Uterus (tissue), 4 donors: ENCODE measurements around the gene WDR3. TPM values are rescaled to one million over a fixed set of nuclear protein-coding genes. Genes with fewer than 3 reads are reported as not detected.

Source experiments
- DNase-seq, 2 donors: peaks; one replicate each; pipeline ENCODE4 v3.0.0-alpha.2; 2019 to 2020
- H3K27ac ChIP-seq, 2 donors: fragments of 200-600 bp; sonication (generic); 1 replicate in 1 of 2; 2 replicates in 1 of 2; pipeline ENCODE4 v1.5.1; 2016 to 2018
- H3K27me3 ChIP-seq, 2 donors: fragments of 200-600 bp; sonication (generic); one replicate each; pipeline ENCODE4 v1.5.1; 2018 to 2019; ENCODE audit warnings: control low read depth in 1 of 2
- H3K36me3 ChIP-seq, 2 donors: fragments of 200-600 bp; sonication (generic); one replicate each; pipeline ENCODE4 v1.5.1; 2019; ENCODE audit warnings: control low read depth in 1 of 2
- H3K4me1 ChIP-seq, 2 donors: fragments of 200-600 bp; sonication (generic); one replicate each; pipeline ENCODE4 v1.5.1; 2018 to 2019; ENCODE audit warnings: control low read depth in 1 of 2
- H3K4me3 ChIP-seq, 2 donors: fragments of 200-600 bp; sonication (generic); 1 replicate in 1 of 2; 2 replicates in 1 of 2; pipeline ENCODE4 v1.5.1; 2018 to 2019; ENCODE audit warnings: mild to moderate bottlenecking in 1 of 2
- H3K9me3 ChIP-seq, 2 donors: fragments of 200-600 bp; sonication (generic); one replicate each; pipeline ENCODE4 v1.5.1; 2019; ENCODE audit warnings: control low read depth in 1 of 2
- POLR2A ChIP-seq, 2 donors: fragments of 450-650 bp; IDR thresholded peaks; one replicate each; pipeline ENCODE4 v1.6.1; 2016; ENCODE audit warnings: antibody characterized with exemption in 2 of 2, mild to moderate bottlenecking in 1 of 2, moderate library complexity in 1 of 2
- intact Hi-C: fragments of 100-400 bp; cut with DNase I; formaldehyde crosslinking; loops from one replicate; pipeline ENCODE4 v1.15.1; 2023; ENCODE audit warnings: low total_unique reads
- total RNA-seq, 4 donors: library from RNA; depleted of rRNA in 3 of 4; stranded (reverse); fragments of >200 nt in 3 of 4; gene quantifications; one replicate each; pipeline versions ENCODE4 v1.1.0 to v1.2.4, GENCODE V29; 2014 to 2023
- TF ChIP-seq, protein P1 (sequence below), 4 experiments: fragments of 200-600 bp in 2 of 4; fragments of 450-650 bp in 2 of 4; sonication (generic) in 2 of 4; IDR thresholded peaks; one replicate each; pipeline ENCODE4 v1.5.1; 2016 to 2019; ENCODE audit warnings: antibody characterized with exemption in 4 of 4, mild to moderate bottlenecking in 2 of 4, moderate library complexity in 1 of 4
- donor health status: DM: yes; HTN: yes; CAD: no.

WDR3 gene
- total RNA-seq = 10 to 100 TPM in 2 of 4 donors, 1 to 10 TPM in 2; 1.8 to 40.9 (median 15.0) TPM

DNA sequence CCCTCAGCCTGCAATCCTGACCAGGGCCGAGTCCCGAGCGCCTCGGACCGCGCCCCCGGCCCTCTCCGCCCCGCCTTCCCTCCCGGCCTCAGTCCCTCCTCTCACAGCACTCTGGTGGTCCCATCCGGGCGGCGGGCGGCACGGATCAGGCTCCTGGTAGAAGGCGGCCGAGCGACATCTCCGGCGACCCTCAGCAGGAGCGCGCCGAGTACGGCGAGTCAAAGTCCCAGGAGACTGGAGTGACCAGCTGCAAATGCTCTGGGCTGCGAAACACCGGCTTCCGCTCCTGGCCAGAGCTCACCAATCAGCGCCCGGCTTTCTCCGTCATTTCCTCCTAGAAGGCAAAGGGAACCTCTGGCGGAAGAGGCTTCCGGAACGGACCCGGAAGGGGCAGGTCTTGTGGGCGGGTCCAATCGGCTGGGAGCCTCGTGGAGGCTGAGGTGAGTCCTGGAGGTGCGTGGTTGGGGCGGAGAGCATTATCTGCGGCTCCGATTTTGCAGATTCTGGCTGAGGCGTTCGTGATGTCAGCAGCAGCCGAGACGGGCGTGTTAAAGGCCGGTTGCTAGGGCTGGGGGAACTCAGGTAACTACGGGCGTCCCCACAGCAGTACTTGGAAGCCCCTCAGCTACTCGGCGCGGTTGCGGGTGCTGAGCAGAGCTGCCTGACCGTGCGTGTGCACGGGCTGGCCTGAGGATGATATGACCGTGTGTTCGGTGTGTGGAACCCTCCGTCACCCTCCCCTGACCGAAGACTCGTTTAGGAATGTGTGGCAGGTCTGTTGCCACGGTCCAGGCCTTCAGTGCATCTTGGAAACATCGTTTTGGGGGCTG lies at the start of gene WDR3, which contains the start of gene GDAP2:
WDR3 (plus strand) TSS at position 397 of the 830 bp plus-strand sequence. CDS start 3,581 bp downstream, outside the sequence.
GDAP2 (minus strand) TSS at position 279 of the 830 bp plus-strand sequence. CDS start 9,264 bp downstream, outside the sequence.
- TF ChIP-seq POLR2A (IDR thresholded peaks at IDR 0.05) = peak; percentile 5 to 45
- TF ChIP-seq, protein P1, sequence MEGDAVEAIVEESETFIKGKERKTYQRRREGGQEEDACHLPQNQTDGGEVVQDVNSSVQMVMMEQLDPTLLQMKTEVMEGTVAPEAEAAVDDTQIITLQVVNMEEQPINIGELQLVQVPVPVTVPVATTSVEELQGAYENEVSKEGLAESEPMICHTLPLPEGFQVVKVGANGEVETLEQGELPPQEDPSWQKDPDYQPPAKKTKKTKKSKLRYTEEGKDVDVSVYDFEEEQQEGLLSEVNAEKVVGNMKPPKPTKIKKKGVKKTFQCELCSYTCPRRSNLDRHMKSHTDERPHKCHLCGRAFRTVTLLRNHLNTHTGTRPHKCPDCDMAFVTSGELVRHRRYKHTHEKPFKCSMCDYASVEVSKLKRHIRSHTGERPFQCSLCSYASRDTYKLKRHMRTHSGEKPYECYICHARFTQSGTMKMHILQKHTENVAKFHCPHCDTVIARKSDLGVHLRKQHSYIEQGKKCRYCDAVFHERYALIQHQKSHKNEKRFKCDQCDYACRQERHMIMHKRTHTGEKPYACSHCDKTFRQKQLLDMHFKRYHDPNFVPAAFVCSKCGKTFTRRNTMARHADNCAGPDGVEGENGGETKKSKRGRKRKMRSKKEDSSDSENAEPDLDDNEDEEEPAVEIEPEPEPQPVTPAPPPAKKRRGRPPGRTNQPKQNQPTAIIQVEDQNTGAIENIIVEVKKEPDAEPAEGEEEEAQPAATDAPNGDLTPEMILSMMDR (IDR thresholded peaks at IDR 0.05) = no peak
- Histone ChIP-seq H3K4me1 (peaks cover 0 to 8% of the 10 kb centered on the region in 2 donors), H3K27me3 (no peaks in the 10 kb centered on the region), H3K9me3 (no peaks in the 10 kb centered on the region), H3K27ac (peak within 1 kb of the TSS; percentile 69 to 77), H3K4me3 (peak within 1 kb of the TSS; percentile 70 to 82), H3K36me3 (no peaks in the 10 kb centered on the region)
- intact Hi-C loops = no loop called here
- DNase-seq = peak; percentile 93 to 95

DNA sequence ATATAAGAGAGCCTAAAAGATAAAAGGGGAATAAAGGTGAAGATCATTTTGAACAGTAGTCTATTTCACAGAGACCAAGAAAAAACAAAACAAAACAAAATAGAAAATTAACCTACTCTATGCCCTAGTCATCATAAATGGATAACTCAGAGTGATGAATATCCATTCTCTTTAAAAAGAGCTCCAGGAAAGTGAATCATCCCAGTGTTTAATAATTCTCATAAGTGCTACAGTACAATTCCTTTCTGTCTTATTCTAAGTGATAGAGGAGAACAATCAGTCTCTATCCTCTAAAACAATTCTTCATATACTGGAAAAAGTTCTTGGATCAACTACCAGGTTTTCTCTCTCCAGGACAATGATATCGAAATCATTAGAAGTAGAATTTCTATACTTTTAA lies 45.9 kb upstream of the WDR3 start:
- Histone ChIP-seq H3K4me3 (no peak overlapping the region), H3K27ac (no peak overlapping the region), H3K27me3 (no peaks in the 10 kb centered on the region), H3K9me3 (no peaks in the 10 kb centered on the region), H3K36me3 (no peaks in the 10 kb centered on the region), H3K4me1 (no peaks in the 10 kb centered on the region)
- TF ChIP-seq POLR2A (IDR thresholded peaks at IDR 0.05) = no peak
- TF ChIP-seq, protein P1 (IDR thresholded peaks at IDR 0.05) = no peak
- no peak for DNase-seq
- intact Hi-C loops = no loop called here

DNA sequence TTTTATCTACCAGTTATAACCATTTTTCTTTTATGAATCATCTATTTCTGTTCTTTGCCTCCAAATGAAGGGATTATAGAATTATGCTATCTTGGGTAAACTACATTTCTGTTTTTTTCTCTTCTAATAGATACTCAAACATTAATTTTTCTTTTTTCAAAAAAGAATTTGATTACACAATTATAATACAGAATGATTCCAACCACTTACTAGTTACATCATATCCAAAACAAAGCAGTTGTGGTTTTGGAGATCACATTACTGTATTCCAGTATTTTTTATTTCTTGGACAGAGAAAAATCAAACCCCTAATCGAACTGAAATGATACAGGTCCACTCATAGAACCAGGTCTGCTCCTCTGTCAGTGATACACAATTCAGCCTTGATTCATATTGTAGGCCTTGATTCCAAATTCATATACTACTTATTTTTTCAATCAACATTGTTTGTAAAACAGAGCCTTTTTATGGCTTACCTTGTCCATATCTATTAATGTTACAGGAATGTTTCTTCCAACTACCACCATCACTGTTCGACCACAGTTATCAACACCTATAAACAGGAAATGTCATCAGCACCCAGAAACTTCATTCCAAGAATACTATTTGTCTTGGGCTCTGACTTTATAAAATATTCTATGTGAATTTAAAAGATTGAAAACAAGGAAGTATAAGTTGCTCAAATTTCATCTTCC lies 43.3 kb upstream of the WDR3 start:
- no peak for TF ChIP-seq POLR2A (IDR thresholded peaks at IDR 0.05)
- TF ChIP-seq, protein P1 (IDR thresholded peaks at IDR 0.05) = no peak
- DNase-seq = no peak
- H3K4me1 ChIP-seq = no peaks in the 10 kb centered on the region
- intact Hi-C loops = no loop called here
- no peak overlapping the region for H3K4me3 ChIP-seq
- no peak overlapping the region for H3K27ac ChIP-seq
- H3K9me3 ChIP-seq = no peaks in the 10 kb centered on the region
- no peaks in the 10 kb centered on the region for H3K27me3 ChIP-seq
- no peaks in the 10 kb centered on the region for H3K36me3 ChIP-seq

DNA sequence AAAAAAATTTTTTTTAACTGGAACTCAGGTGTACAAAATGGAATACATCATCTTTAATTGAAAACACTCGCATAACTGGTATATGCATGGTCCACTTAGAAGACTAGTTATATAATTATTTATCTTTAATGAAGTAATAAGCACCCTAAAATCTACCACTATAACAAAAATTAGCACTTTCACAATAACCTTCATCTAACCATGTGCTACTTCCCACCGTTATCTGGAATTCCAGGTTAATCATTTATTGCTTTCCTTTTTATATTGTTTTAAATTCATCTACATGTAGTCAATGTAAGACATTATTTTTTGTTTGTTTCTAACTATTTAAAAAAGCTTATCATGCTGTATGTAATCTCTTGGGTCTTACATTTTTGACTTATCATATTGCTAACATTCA lies 39.1 kb upstream of the WDR3 start:
- H3K27ac ChIP-seq = no peak overlapping the region
- DNase-seq = no peak
- no peak overlapping the region for H3K4me3 ChIP-seq
- intact Hi-C loops = no loop called here
- no peaks in the 10 kb centered on the region for H3K36me3 ChIP-seq
- TF ChIP-seq, protein P1 (IDR thresholded peaks at IDR 0.05) = no peak
- TF ChIP-seq POLR2A (IDR thresholded peaks at IDR 0.05) = no peak
- H3K9me3 ChIP-seq = no peaks in the 10 kb centered on the region
- H3K27me3 ChIP-seq = no peaks in the 10 kb centered on the region
- no peaks in the 10 kb centered on the region for H3K4me1 ChIP-seq

DNA sequence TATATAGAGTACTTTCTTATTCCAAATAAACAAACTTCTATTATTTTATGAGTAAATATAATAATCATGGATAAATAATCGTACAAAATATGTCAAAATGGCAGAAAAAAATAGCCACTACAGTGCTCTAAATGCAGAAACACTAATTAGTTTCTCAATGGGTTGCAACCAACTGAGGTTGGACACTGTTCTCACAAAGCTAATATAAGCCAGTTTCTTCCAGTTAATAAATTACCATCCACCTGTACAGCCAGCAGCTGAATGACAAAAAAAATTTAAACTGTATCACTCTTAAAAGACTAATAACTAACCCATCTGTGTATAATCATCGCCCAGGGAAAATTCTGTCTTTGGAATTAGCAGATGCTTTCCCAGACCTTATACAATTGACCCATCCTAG lies 37.0 kb upstream of the WDR3 start:
- no peak for TF ChIP-seq POLR2A (IDR thresholded peaks at IDR 0.05)
- TF ChIP-seq, protein P1 (IDR thresholded peaks at IDR 0.05) = no peak
- Histone ChIP-seq H3K4me1 (no peaks in the 10 kb centered on the region), H3K27ac (no peak overlapping the region), H3K4me3 (no peak overlapping the region), H3K27me3 (no peaks in the 10 kb centered on the region), H3K36me3 (no peaks in the 10 kb centered on the region), H3K9me3 (no peaks in the 10 kb centered on the region)
- DNase-seq = no peak
- intact Hi-C loops = no loop called here
